DND-41 (cell line): ENCODE results near the gene SPRR4.

ENCODE experiments used
- ATAC-seq: fragments of 200-7000 bp; cut with Tn5 transposase; 3 replicates; pipeline ENCODE4 v1.9.1; 2021; ENCODE audit warnings: low read depth; ENCODE audit not compliant: insufficient read depth
- DNase-seq: peaks from one replicate; pipeline ENCODE4 v3.0.0-alpha.2; 2020
- H2AFZ ChIP-seq: 2 replicates; pipeline ENCODE4 v1.6.0; 2012; ENCODE audit warnings: low read depth, low read length
- H3K27ac ChIP-seq: 2 replicates; pipeline ENCODE4 v1.5.1; 2012; ENCODE audit warnings: low read length, inconsistent platforms
- H3K27me3 ChIP-seq: fragments of 200-600 bp; sonication (generic); 2 replicates; pipeline ENCODE4 v1.6.0; 2012; ENCODE audit warnings: low read length, mild to moderate bottlenecking, inconsistent platforms; ENCODE audit not compliant: insufficient read depth, poor library complexity
- H3K36me3 ChIP-seq: 2 replicates; pipeline ENCODE4 v1.5.1; 2012; ENCODE audit warnings: low read length, inconsistent platforms; ENCODE audit not compliant: insufficient read depth
- H3K4me1 ChIP-seq: 2 replicates; pipeline ENCODE4 v1.5.1; 2012; ENCODE audit warnings: mild to moderate bottlenecking, low read length; ENCODE audit not compliant: insufficient read depth
- H3K4me2 ChIP-seq: 2 replicates; pipeline ENCODE4 v1.6.0; 2012; ENCODE audit warnings: mild to moderate bottlenecking, moderate library complexity, low read length, inconsistent platforms; ENCODE audit not compliant: insufficient read depth
- H3K4me3 ChIP-seq, 2 experiments: fragments of 200-600 bp in 1 of 2; shearing (Covaris generic) in 1 of 2; 2 replicates each; pipeline ENCODE4 v1.5.1; 2012 to 2016; ENCODE audit warnings: inconsistent platforms in 2 of 2, low read length in 2 of 2, mild to moderate bottlenecking in 2 of 2, low read depth in 1 of 2, moderate library complexity in 1 of 2
- H3K79me2 ChIP-seq: 2 replicates; pipeline ENCODE4 v1.6.0; 2012; ENCODE audit warnings: low read length, inconsistent platforms; ENCODE audit not compliant: insufficient read depth
- H3K9ac ChIP-seq: 2 replicates; pipeline ENCODE4 v1.6.0; 2012; ENCODE audit warnings: low read depth, mild to moderate bottlenecking, inconsistent platforms, low read length, moderate library complexity
- H3K9me3 ChIP-seq: 2 replicates; pipeline ENCODE4 v1.5.1; 2012; ENCODE audit warnings: low read length, moderate library complexity, mild to moderate bottlenecking, inconsistent platforms; ENCODE audit not compliant: insufficient read depth, severe bottlenecking
- H4K20me1 ChIP-seq: 2 replicates; pipeline ENCODE4 v1.6.0; 2012; ENCODE audit warnings: low read length; ENCODE audit not compliant: insufficient read depth
- EZH2 ChIP-seq: IDR thresholded peaks from 3 replicates; pipeline ENCODE4 v1.6.1; 2012; ENCODE audit warnings: borderline replicate concordance, low read depth, mild to moderate bottlenecking, moderate library complexity, low read length, inconsistent platforms; ENCODE audit not compliant: severe bottlenecking
- TF ChIP-seq, protein P1 (sequence below): IDR thresholded peaks from 2 replicates; pipeline ENCODE4 v1.5.1; 2012; ENCODE audit warnings: borderline replicate concordance, low read length, moderate library complexity, mild to moderate bottlenecking; ENCODE audit not compliant: poor library complexity, severe bottlenecking; ENCODE audit errors: extremely low read depth

Gene SPRR4

GRCh38 chr1:152964536-152964935 is 5.9 kb upstream of the SPRR4 start:
- Histone ChIP-seq H2AFZ (no peak overlapping the region), H3K36me3 (no peaks in the 10 kb centered on the region), H3K4me1 (no peaks in the 10 kb centered on the region), H3K27me3 (peaks cover 7% of the 10 kb centered on the region), H3K4me3 (no peak overlapping the region), H3K79me2 (no peaks in the 10 kb centered on the region), H3K9ac (no peak overlapping the region), H3K4me2 (no peak overlapping the region), H4K20me1 (no peaks in the 10 kb centered on the region), H3K27ac (no peak overlapping the region), H3K9me3 (no peaks in the 10 kb centered on the region)
- DNase-seq, result no peak
- no peak for TF ChIP-seq EZH2
- TF ChIP-seq, protein P1, sequence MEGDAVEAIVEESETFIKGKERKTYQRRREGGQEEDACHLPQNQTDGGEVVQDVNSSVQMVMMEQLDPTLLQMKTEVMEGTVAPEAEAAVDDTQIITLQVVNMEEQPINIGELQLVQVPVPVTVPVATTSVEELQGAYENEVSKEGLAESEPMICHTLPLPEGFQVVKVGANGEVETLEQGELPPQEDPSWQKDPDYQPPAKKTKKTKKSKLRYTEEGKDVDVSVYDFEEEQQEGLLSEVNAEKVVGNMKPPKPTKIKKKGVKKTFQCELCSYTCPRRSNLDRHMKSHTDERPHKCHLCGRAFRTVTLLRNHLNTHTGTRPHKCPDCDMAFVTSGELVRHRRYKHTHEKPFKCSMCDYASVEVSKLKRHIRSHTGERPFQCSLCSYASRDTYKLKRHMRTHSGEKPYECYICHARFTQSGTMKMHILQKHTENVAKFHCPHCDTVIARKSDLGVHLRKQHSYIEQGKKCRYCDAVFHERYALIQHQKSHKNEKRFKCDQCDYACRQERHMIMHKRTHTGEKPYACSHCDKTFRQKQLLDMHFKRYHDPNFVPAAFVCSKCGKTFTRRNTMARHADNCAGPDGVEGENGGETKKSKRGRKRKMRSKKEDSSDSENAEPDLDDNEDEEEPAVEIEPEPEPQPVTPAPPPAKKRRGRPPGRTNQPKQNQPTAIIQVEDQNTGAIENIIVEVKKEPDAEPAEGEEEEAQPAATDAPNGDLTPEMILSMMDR, result no peak
- ATAC-seq, result no peak

DNA sequence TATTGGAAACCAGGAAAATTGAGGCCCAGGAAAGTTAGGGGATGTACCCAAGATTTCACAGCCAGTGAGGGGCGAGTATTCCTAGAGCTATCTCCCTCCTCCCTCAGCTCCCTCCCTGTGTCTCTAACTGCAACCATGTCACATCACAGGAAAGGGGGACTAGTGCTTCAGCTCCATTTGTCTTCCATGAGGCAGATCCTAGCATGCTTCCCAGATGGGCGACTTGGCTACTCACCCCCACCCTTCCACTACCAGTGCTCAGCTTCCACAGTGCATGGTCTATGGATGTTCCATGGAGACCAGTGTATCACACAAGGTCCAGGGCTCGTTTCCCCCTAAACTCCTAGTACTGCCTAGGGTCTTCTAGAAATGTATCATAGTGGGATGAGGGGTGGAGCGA is 4.6 kb upstream of the SPRR4 start:
- H3K4me1 ChIP-seq, result no peaks in the 10 kb centered on the region
- peaks cover 11% of the 10 kb centered on the region for H3K27me3 ChIP-seq
- TF ChIP-seq EZH2, result no peak
- TF ChIP-seq, protein P1, result no peak
- H3K4me3 ChIP-seq, result no peak overlapping the region
- H4K20me1 ChIP-seq, result no peaks in the 10 kb centered on the region
- H3K9ac ChIP-seq, result no peak overlapping the region
- H3K4me2 ChIP-seq, result no peak overlapping the region
- DNase-seq (no peak), ATAC-seq (no peak)
- H3K9me3 ChIP-seq, result no peaks in the 10 kb centered on the region
- H3K27ac ChIP-seq, result no peak overlapping the region
- H3K36me3 ChIP-seq, result no peaks in the 10 kb centered on the region
- no peaks in the 10 kb centered on the region for H3K79me2 ChIP-seq
- H2AFZ ChIP-seq, result no peak overlapping the region

- ATAC-seq, result no peak
Observed at GRCh38 chr1:152967201-152967600, 3.2 kb upstream of the SPRR4 start.

More at GRCh38 chr1:152967201-152967600, 3.2 kb upstream of the SPRR4 start:
- H3K4me2 ChIP-seq, result no peak overlapping the region
- no peak overlapping the region for H3K27ac ChIP-seq
- H3K79me2 ChIP-seq, result no peaks in the 10 kb centered on the region
- H3K9me3 ChIP-seq, result no peaks in the 10 kb centered on the region
- H2AFZ ChIP-seq, result no peak overlapping the region
- no peak overlapping the region for H3K4me3 ChIP-seq
- H3K4me1 ChIP-seq, result no peaks in the 10 kb centered on the region
- H4K20me1 ChIP-seq, result no peaks in the 10 kb centered on the region
- no peak for TF ChIP-seq EZH2
- TF ChIP-seq, protein P1, result no peak
- no peak for DNase-seq
- H3K36me3 ChIP-seq, result no peaks in the 10 kb centered on the region
- H3K9ac ChIP-seq, result no peak overlapping the region
- H3K27me3 ChIP-seq, result peaks cover 13% of the 10 kb centered on the region
